IPS-NIHi7 (cell line): ENCODE results near the gene CENPP.
A peak's percentile ranks its signal among the peaks of the same experiment; 100 is the strongest.

ENCODE experiments used
- DNase-seq: peaks from one replicate; pipeline ENCODE4 v3.0.0; 2012; ENCODE audit warnings: mixed read lengths; ENCODE audit errors: extremely low spot score

CENPP gene

GRCh38 chr9:92480986-92481633, 155.4 kb downstream of the CENPP start:
- DNase-seq = no peak

GRCh38 chr9:92482329-92482728, 156.6 kb downstream of the CENPP start, which contains the start of gene ASPN:
ASPN (minus strand) TSS chr9:92482506.
- no peak for DNase-seq

DNA sequence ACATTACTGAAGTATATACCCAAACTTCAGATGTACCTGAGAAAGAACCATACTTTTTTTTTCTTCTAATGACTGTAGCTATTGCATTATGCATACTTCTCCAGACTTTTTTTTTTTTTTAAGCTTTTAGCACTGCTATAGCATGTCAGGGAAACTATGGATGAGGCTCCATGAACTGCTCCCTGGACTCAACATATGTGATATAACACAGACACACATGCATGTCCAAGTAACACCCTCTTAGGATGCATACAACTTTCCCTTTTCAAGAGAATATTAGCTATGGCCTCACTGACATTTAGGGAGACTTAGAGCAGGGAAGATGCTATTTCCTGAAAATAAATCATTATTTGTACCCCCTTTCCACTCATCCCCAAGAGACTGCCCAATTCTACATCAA, 157.1 kb downstream of the CENPP start:
- DNase-seq = no peak

- no peak for DNase-seq
Observed at GRCh38 chr9:92483627-92484545, 158.1 kb downstream of the CENPP start.

GRCh38 chr9:92484563-92484962, 158.8 kb downstream of the CENPP start:
- DNase-seq = no peak

- DNase-seq = no peak
Observed at GRCh38 chr9:92486371-92486770, 160.6 kb downstream of the CENPP start.

- no peak for DNase-seq
Observed at GRCh38 chr9:92488681-92489550, 163.2 kb downstream of the CENPP start.

GRCh38 chr9:92492781-92493401, 167.1 kb downstream of the CENPP start:
- no peak for DNase-seq

- DNase-seq = no peak
Observed at GRCh38 chr9:92493749-92494387, 168.1 kb downstream of the CENPP start.

DNA sequence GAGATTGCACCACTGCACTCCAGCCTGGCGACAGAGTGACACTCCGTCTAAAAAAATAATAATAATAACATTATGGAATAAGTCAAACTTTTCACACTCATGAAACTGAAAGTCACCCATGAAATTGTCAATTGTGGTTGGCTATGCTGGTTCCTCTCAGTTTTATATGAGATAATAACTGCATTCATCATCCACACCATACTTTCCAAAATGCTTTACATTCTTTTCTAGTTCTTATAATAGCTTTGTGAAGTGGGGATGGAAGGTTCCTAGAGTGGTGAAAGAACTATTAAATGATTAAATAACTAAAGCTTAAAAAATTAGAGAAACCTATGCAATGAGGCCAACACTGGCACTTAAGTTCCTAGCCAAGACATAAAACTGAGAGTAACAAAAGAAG, 169.1 kb downstream of the CENPP start:
- DNase-seq = no peak

GRCh38 chr9:92496396-92497176, 170.8 kb downstream of the CENPP start:
- no peak for DNase-seq

DNA sequence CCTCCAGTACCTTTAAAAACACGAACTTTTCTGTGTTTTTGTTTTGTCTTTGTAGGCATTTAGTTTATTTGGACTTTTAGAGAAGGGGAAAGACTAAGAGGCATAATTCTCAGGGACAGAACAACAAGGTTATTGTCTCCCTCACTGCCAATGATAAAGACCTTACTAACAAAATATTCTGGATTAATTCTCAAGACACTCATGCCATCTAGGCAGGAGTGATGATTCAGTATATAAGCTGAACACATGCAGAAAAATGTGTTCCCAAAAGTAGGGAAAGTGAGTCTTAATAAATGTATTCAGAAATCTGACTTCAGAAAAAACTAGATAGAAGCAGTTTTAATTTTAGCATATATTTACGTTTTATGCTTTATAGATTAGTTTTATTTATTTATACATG, 173.9 kb downstream of the CENPP start:
- no peak for DNase-seq

DNA sequence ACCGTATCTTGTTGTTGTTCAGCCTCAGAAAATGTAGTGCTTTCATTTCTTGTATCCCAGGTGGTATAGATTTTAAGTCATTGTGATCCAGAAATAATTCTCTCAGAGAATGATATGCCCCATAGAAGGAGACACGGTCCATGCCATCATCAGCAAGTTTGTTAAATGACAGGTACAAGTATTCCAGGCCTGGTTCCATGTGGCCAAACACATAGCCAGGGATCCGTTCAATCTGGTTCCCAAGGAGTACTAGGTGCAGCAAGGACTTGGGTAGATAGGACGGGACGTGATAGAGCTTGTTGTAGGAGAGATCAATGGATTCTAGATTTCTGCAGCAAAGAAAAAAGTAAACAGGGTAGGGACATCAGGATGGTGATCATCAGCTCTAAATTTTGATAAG, 175.0 kb downstream of the CENPP start:
- no peak for DNase-seq

DNA sequence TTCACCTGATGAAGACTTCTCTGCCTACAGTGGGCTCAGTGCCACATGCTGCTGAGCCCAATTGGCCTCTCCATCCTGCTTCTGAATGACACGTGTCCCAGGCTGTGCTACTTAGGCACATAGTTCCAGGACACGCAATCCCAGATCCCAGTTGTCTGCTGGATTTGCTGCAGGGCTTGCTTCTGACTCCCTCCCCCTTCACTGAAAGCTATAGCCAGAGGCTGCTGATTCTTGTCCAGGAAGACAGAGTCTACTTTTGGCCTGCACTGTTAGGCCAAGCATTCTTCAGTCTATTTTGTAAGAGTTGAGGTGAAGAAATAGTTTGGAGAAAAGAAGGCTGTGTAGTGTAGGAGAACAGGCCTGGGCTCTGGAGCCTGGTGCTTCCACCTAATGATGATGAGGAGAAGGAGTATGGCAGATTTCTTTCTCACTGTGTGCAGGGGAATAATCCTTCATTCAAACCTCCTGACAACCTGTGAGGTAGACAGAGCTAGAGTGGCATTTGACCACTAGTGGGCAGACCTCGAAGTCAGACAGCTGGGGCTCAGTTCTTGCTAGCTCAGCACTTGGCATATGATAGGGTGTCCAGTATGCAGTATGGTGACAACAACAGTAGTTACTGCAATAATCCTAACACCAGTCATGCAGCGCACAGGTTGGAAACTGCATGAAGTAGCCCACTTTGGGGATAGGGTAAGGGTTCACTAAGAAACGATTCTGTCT, 176.1 kb downstream of the CENPP start:
- DNase-seq = peak; percentile 62

GRCh38 chr9:92503156-92503555, 177.4 kb downstream of the CENPP start:
- no peak for DNase-seq

DNA sequence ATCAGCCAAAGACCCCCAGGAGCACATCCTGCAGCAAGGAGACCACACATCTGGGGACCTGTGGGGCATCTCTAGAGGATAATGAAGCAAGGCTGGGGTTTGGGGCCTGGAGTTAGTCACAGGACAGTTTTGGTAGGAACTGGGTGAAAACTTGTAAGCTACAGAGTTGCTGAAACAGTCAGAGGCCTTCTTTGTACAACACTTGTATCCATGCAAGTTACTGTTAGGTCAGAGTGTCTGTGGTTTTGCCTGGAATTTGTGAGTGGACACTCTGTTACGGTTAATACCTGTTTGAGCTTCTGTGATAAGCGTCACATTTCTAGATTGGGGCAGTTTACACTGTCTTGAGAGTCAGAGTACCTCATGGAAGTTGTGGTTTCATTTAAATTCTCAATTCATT, 179.1 kb downstream of the CENPP start:
- no peak for DNase-seq

- no peak for DNase-seq
Observed at GRCh38 chr9:92506184-92506857, 180.6 kb downstream of the CENPP start.

DNA sequence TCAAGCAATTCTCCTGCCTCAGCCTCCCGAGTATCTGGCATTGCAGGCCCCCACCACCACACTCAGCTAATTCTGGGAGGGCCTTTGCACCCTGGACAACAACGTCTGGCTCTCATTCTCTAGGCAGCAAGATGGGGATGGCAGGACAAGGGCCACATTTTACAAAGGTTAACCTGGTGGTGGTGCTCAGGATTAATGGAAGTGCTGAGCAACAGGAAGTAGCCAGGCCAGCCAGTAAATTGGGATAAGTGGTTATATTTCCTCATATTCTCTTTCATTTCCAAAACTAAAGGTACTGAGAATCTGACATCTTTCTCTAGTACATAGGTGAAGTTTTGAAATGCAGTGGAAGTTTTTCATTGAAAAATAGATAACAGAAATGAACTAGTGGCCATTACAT, 181.3 kb downstream of the CENPP start:
- no peak for DNase-seq

- no peak for DNase-seq
Observed at GRCh38 chr9:92507496-92507895, 181.7 kb downstream of the CENPP start.
